DOHH2 (cell line): ENCODE data around the gene RIOX2.

Source experiments
- CTCF ChIP-seq: fragments of 200-600 bp; sonication (generic); IDR thresholded peaks from one replicate; pipeline ENCODE4 v1.5.1; 2014; ENCODE audit warnings: antibody characterized with exemption, mild to moderate bottlenecking, low read depth, low read length; ENCODE audit not compliant: poor library complexity, severe bottlenecking
- EZH2phosphoT487 ChIP-seq: fragments of 200-600 bp; sonication (generic); IDR thresholded peaks from 2 replicates; pipeline ENCODE4 v1.6.1; 2017; ENCODE audit warnings: borderline replicate concordance, mild to moderate bottlenecking, antibody characterized with exemption, low read length, moderate library complexity, mixed read lengths

DNA sequence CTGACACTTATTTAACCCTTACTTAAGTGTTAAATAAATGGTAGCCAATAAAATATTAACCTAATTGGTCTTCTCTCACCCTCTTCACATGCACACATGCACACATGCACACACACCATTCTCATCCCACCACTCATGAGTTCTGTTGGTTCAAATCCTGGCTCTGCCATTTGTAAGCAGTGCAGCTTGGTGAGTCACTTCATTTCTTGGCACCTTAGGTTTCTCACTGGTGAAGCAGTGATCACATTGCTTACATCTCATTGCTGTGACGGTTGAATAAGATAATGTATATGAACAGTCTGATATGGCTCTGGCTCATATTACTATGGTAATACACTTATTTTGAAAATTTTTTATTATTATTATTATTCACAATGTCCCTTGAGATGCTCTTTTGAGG lies 33.8 kb downstream of the RIOX2 start:
- no peak for TF ChIP-seq CTCF
- no peak for TF ChIP-seq EZH2phosphoT487
